HTERT RPE-1 (cell line): ENCODE measurements around the gene REPS1.
"Not testable (repeated sequence)": the region's sequence is repeated elsewhere in the genome, so short reads cannot be mapped to it uniquely, and the experiment has no call there.

Experiments used
- in situ Hi-C: fragments of 300-500 bp; cut with MboI; formaldehyde crosslinking; loops from 4 replicates; pipeline ENCODE4 v1.14.3; 2020; ENCODE audit warnings: low sequenced_read_pairs

The REPS1 gene, protein sequence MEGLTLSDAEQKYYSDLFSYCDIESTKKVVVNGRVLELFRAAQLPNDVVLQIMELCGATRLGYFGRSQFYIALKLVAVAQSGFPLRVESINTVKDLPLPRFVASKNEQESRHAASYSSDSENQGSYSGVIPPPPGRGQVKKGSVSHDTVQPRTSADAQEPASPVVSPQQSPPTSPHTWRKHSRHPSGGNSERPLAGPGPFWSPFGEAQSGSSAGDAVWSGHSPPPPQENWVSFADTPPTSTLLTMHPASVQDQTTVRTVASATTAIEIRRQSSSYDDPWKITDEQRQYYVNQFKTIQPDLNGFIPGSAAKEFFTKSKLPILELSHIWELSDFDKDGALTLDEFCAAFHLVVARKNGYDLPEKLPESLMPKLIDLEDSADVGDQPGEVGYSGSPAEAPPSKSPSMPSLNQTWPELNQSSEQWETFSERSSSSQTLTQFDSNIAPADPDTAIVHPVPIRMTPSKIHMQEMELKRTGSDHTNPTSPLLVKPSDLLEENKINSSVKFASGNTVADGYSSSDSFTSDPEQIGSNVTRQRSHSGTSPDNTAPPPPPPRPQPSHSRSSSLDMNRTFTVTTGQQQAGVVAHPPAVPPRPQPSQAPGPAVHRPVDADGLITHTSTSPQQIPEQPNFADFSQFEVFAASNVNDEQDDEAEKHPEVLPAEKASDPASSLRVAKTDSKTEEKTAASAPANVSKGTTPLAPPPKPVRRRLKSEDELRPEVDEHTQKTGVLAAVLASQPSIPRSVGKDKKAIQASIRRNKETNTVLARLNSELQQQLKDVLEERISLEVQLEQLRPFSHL

DNA sequence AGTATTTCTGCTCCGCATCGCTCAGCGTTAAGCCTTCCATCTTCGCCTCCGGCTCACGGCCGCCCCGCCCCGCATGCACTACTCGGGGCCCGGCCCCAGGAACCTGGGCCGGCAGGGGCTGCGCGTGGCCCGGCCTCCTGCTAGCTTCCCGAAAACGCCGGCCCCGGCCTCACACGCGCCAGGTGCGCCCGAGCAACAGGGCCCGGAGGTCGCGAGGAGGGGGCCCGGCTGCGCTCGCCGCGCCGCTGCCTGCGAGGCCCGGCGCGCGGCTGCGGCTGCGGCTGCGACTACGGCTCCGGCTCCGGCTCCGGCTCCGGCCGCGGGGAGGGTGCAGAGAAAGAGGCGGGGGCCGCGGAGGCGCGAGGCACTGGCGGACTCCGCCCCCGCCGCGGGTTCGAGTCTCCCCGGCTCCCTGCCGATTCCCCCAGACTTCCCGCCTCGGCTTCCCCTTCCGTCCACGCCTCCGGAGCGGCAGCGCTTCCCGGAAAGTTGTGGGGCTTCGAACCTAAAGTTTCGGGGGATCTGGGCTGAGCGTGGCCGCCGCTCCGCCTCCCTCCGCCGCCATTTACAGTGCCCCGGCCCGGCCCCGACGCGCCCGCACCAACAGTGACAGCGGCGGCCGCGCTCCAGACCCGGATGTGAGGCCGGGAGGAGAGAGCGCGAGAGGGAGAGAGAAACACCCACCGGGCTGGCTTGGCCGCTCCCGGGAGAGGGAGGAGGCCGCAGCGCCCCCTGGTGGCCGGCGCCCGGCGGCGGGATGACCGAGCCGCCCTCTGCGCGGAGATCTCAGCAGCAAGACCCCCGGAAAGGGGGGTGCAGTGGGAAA, at the start of gene REPS1:
Gene REPS1, minus strand, starts transcription at position 611 of the 826 bp plus-strand sequence. Its CDS starts 571 bp downstream, at position 40.
- in situ Hi-C loops: no loop called here

DNA sequence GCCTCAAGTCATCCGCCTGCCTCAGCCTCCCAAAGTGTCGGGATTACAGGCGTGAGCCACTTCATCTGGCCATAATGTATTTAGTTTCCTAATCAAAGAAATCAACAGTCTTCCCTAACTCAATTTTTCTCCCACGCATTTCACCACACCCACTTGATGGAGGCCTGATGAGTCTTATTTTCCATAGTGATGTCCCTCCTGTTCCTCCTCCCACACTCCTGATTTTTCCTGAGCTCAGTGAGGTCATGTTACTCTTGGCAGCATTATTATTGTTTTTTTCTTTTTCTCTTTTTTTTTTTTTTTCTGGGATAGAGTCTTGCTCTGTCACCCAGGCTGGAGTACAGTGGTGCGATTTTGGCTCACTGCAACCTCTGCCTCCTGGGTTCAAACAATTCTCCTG, 49.4 kb upstream of the REPS1 start:
- in situ Hi-C loops: no loop called here

DNA sequence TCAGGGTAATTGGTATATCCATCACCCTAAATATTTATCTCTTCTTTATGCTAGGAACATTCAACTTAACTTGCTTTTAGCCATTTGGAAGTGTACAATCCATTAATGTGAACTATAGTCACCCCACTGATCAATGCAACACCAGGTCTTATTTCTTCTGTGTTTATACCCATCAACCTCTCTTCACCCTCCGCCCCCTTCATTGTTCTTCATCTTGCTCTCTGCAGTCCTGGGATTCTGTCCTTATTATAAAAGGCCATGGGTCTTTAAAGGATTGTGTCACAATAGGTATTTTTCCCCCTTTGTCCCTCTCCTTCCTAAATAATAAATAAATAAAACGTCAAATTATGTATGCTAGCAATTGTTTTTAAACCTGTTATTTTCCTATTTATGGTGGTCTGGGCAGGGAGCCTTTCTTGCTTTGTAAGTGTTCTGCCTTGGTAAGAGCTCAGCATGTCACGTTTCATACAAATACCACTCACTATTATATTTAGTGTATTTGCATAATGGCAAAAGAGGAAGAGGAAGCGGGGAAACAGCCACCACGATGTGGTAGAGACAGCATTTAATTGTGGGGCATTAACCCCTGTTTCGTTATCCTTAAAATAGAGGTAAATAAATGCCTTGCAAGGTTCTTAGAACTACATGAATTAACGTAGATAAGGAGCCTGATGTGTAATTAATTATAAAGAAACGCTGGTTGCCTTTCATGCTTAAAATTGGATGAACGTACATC, 42.3 kb upstream of the REPS1 start:
- in situ Hi-C loops: no loop called here

DNA sequence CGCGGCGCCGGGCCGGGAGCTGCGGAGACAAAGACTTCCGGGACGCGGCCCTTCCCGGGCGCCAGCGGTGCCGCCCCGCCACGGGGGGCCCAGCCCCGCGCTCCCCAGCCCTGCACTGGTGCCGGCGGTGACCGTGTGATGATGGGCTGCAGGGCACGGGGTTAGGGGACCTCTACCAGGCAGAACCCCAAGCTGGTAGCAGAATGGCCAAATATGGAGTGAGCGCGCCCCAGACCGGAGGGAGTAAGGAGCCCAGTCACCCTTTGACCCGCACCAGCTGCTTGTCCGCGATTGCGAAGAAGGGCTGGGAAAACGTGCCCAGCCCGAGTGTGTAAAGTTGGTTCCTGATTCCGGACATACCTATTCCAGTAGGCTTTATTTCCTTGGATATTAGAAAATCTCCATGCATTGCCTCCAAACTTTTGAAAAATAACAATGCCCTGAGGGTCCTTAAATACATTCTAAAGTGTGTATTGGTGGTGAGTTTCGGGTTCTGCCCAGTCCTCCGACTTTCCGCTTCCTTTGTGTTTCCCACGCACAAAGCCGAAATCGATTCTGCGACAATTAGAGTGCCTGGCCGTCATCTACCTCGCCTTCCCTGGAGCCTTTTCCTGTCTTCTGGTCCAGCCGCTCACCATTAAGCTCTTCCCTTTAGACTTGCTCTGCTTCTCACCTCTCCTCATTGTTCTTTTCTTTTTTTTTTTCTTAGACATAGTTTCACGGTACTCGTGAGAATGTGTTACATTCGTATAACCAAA, 41.6 kb upstream of the REPS1 start:
- in situ Hi-C loops: no loop called here

DNA sequence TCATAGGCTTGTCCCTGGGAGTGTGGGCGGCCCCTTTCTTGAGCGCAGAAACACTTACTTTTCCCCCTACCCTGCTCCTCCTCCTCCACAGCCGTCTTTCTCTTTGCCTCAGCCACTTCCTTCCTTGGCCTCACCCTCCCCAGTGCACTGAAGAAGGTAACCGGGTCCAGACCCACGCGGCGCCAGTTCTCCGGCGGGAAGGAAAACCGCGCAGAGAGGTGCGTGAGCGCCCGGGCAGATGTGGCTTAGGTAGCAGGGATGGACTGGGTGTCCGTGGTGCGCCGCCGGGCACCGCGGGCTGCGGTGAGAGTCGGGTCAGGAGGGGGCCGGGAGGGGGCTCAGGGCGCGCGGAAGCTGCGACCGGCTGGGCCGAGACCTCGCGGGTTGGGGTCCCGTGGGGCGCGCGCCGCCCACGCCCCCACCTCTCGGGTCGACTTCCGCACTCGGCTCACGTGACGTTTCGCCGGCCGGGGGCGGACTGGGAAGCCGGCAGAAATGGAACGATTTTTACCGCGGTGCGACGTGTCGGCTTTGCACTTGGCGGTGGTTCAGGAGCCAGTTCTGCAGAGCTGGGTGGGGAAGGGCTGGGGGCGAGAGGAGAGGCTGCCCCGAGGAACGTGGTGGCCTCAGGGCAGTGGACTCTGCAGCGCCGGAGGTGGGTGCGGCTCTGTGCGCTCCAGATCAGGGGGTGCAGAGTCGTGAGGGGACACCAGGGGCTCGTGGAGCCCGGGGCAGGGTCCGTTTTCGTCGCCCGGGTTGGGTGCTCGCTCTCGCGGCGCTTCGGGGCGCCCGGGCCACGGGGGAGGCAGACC, 40.8 kb upstream of the REPS1 start, which contains the start of gene ABRACL:
Gene ABRACL, plus strand, starts transcription at position 88 of the 812 bp plus-strand sequence. CDS start 5,416 bp downstream, outside the sequence.
- in situ Hi-C loops: no loop called here

DNA sequence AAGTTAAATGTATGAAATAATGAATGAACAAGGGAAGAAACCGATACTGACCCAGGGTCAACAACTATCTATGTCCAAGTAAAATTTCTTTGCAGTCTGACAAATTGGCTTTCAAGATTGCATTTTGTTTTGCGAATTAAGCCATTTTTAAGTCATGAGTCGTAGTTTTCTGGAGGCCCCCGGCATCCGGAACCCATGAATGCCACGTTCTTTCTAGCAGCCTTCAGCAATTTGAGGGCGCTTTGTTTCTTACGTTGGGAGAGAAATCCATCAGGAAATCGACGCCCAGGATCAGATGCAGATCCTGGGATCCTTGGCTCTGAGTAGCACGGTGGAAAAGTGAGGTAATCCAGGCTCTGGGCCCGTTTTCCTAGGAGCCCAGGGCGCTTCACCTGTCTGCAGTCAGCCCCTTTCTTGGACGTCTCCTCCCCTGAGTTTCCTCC, 40.2 kb upstream of the REPS1 start:
- in situ Hi-C loops: no loop called here

DNA sequence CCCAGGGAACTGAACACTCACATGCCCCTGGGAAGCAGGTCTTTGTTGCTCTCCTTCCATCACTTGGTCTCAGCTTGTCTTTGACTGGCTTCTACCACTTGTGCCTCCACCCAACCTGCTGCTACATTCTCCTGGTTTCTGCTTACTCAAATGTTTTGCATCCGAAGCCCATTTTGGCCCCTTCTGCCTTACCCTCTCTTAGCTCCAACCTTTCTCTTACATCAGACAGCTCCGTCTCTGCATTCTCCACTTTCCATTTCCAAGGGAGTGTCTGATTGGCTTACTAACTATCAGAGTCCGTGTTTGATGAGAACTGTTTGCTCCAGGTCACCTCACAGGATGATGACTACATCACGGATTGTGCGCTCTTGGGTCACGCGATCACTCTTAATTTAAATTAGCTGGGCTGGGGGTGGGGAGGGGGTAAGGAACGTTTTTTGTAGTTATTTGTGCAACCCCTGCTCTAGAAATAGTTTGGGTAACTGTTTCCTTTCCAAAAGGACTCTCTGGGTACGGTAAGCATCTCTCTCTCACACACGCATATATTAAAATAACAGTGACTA, 39.6 kb upstream of the REPS1 start:
- in situ Hi-C loops: no loop called here

DNA sequence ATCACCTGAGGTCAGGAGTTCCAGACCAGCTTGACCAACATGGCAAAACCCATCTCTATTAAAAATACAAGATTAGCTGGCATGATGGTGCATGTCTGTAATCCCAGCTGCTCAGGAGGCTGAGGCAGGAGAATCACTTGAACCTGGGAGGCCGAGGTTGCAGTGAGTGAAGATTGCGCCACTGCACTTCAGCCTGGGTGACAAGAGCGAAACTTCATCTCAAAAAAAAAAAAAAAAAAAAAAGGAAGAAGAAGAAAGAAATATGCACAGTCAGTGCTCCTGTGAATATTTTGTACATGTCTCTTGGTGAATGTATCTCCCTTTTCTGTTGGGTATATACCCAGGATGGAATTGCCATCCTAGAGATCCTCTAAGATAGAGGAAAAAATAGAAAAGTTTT, 37.4 kb upstream of the REPS1 start:
- in situ Hi-C loops: not testable (repeated sequence)

DNA sequence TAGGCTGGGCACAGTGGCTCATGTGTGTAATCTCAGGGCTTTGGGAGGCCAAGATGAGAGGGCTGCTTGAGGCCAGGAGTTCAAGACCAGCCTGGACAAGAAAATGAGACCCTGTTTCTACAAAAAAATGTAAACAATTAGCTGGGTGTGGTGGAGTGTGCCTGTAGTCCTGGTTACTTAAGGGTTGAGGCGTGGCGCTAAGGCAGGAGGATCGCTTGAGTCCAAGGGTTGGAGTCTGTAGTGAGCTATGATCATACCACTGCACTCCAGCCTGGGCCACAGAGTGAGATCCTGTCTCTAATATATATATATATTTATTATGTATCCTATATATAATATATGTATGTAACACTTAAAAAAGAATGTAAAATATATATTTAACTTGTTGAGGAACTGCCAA, 32.6 kb upstream of the REPS1 start:
- in situ Hi-C loops: no loop called here

DNA sequence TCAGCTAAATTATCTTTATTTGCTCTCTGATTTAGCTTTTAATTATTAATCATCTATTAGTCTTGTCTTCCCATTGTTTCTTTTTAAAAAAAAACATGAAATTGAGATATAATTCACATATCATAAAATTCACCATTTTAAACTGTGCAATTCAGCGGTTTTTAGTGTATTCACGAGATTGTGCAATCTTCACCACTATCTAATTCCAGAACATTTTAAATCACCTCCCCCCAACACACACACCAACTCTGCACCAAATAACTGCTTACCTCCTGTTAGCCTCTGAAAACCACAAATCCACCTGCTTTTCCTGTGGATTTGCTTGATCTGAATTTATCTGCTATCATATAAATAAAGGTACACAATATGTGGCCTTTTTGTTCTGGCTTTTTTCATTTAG, 31.7 kb upstream of the REPS1 start:
- in situ Hi-C loops: no loop called here

DNA sequence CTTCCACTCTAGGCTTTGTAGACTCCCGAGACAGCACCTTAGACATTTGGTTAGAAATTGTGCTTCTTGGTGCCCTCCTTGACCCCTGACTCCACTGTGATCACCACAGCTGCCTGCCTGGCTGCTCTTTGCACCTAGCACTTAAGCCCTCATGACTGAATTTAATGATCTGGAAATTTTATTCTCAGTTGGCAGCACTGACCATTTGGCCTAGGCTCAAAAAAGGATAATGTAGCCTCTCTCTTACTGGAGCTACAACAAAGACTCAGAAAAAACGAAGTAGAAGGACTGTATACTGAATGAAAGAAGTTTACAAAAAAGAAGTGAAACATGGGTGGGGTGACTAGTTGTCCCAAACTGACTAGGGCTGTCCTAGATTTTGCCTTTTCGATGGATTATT, 29.2 kb upstream of the REPS1 start:
- in situ Hi-C loops: no loop called here

DNA sequence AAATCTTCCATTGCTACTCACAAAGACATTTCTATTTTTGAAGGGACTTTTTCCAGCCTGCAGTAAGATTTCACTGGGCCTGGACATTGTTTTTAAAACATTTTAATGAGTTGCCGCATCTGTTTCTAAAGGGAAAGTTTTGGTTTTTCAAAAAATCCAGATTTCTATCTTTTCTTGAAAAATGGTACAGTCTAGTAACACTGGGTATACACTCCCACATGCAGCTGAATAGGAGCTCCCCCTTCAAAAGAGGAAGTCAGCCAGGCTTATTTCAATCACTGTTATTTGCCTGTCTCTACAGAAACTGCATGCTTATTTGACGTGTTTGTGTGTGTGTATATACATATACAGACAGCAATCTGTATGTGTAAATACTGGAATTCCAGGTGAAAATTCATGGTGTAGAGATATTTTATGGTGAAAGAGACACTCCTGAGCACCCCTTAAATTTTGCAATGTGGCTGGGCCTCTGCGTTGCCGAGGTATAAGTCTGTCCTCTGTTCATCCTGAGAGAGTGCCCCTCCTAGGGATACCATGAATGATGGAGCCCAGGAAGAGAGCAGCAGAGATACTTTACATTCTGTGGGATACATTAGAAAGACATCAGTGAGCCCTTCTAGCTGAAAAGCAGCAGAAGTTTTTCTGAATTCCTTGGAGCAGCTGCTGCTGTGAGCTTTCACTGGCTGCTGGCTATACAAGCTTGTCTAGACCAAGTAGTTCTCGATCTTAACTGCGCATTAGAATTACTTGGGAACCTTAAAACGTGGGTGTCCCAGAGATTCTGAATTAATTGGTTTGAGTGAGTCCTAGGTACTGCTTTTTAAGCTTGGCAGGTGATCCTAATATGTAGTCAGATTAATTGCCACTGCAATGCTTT, 28.5 kb upstream of the REPS1 start:
- in situ Hi-C loops: no loop called here

DNA sequence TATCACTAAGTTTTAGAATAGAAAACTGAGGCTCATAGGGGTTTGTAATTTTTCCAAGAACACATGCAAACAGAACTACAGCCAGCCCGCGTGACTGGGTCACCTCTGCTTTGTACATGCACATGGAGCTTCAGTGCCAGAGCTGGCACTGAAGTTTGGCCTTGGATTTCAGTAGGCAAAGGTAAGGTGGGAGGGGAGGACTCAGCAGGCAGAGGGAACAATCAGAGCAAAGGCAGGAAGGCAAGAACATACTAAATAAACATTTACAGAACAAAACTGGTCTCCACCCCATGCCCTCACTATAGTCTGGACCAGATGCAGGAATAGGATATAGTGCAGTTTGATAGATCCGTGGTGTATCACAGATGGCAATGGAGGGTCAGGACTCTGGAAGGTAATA, 26.9 kb upstream of the REPS1 start:
- in situ Hi-C loops: no loop called here

DNA sequence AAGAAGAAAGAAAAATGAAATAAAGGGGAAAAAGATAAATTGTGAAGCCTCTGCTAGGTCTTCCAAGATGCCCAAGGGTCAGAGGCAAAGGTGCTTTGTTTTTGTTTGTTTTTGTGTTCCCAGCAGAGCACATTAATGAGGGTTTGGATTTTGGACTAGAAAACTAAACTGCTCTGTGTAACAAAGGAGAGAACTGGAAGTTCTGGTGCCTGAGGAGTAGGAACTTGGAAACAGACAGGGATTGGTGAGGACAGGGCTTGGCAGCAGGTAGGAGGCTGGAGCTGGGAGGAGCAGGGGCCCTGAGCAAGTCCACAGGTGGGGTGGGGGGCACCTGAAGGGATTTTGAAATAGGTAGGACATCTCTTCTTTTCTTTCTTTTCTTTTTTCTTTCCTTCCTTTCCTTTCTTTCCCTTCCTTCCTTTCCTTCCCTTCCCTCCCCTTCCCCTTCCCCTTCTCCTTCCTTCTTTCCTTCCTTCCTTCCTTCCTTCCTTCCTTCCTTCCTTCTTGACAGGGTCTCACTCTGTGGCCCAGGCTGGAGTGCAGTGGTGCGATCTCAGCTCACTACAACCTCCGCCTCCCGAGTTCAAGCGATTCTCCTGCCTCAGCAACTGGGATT, 25.2 kb upstream of the REPS1 start:
- in situ Hi-C loops: no loop called here

DNA sequence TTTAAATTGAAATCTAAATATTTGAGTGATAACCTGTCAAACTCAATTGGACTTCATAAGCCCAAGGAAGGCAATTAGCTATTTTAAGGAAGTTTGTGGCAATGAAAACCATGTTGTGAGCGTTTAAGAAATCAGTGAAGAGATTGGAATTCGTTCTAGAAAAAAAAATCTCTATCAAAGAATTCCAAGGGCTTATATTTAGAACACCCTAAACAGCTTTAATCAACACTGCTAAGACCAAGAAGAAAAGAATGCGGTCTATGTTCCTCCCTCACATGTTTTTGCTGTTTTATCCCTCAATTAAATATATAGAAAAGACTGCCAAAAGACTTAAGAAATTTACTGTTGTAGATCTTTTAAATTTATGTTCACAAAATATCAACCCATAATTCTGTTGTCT, 23.9 kb upstream of the REPS1 start:
- in situ Hi-C loops: no loop called here

DNA sequence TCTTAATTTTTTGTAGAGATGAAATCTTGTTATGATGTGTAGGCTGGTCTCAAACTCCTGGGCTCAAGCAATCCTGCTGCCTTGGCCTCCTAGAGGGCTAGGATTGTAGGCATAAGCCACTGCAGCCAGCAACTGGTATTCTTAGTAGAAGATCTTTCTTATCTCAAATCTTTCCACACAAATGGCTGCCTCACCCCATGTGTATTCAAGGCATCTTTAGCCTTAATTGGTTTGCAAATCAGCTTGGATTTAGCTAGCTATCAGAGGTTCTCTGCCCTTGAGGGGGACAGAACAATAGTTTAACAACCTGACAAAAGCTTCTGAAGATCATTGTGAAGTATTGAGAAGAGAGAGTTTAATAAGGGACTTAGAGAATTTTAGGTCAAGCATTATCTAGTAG, 22.6 kb upstream of the REPS1 start:
- in situ Hi-C loops: no loop called here

DNA sequence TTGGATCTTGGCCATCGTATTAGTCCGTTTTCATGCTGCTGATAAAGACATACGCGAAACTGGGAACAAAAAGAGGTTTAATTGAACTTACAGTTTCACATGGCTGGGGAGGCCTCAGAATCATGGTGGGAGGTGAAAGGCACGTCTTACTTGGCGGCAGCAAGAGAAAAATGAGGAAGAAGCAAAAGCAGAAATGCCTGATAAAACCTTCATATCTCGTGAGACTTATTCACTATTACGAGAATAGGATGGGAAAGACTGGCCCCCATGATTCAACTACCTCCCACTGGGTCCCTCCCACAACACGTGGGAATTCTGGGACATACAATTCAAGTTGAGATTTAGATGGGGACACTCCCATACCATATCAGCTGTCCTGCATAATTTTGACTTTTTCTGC, 20.1 kb upstream of the REPS1 start:
- in situ Hi-C loops: no loop called here
